Ovary (tissue), 1 donor: ENCODE measurements around the gene TTC4.

Source experiments
- EP300 ChIP-seq: sonication (generic); formaldehyde crosslinking; IDR thresholded peaks from one replicate; pipeline ENCODE4 v1.6.1; 2017; ENCODE audit warnings: antibody characterized with exemption
- POLR2A ChIP-seq: fragments of 450-650 bp; IDR thresholded peaks from one replicate; pipeline ENCODE4 v1.6.1; 2017; ENCODE audit warnings: antibody characterized with exemption, mild to moderate bottlenecking, moderate library complexity

GRCh38 chr1:54768093-54768492 lies 52.4 kb downstream of the TTC4 start:
- TF ChIP-seq EP300 (no peak), POLR2A (no peak)
